Adrenal gland (tissue), 12 donors: Measurements from ENCODE around the gene RGL3. TPM values are rescaled to one million over a fixed set of nuclear protein-coding genes. Genes with fewer than 3 reads are reported as not detected.

Source experiments
- DNase-seq, 7 donors: peaks; one replicate each; pipeline ENCODE4 v3.0.0-alpha.2; 2019 to 2020
- H3K27ac ChIP-seq, 5 donors: fragments of 200-600 bp; sonication (generic) in 4 of 5; 1 replicate in 3 of 5; 2 replicates in 2 of 5; pipeline versions ENCODE4 v1.5.1 to v1.8.0; 2016 to 2020; ENCODE audit warnings: mild to moderate bottlenecking in 1 of 5
- H3K27me3 ChIP-seq: fragments of 200-600 bp; 2 replicates; pipeline ENCODE4 v1.8.0; 2021
- H3K36me3 ChIP-seq, 2 donors: fragments of 200-600 bp; replicated peaks in 1 of 2; 1 replicate in 1 of 2; 2 replicates in 1 of 2; pipeline versions ENCODE4 v1.5.1 to v1.8.0; 2018 to 2022
- H3K4me1 ChIP-seq, 2 donors: fragments of 200-600 bp; replicated peaks in 1 of 2; 1 replicate in 1 of 2; 2 replicates in 1 of 2; pipeline versions ENCODE4 v1.5.1 to v1.8.0; 2018 to 2021
- H3K4me3 ChIP-seq, 4 donors: fragments of 200-600 bp; sonication (generic) in 3 of 4; one replicate each; pipeline ENCODE4 v1.5.1; 2016 to 2018
- H3K9me3 ChIP-seq, 3 donors: fragments of 200-600 bp; sonication (generic) in 1 of 3; replicated peaks in 1 of 3; 1 replicate in 2 of 3; 2 replicates in 1 of 3; pipeline versions ENCODE4 v1.5.1 to v1.8.0; 2016 to 2021
- POLR2A ChIP-seq, 2 donors: fragments of 450-650 bp; IDR thresholded peaks; one replicate each; pipeline ENCODE4 v1.6.1; 2017; ENCODE audit warnings: antibody characterized with exemption in 2 of 2, mild to moderate bottlenecking in 2 of 2, moderate library complexity in 1 of 2
- WGBS, 4 donors: extraction: QIAGEN DNeasy Blood & Tissue Kit in 2 of 4; methylation state at CpG; one replicate each; pipeline versions ENCODE4 v1.1.5 to v1.1.7; 2013 to 2017; 5-methylcytosine and 5-hydroxymethylcytosine counted together
- intact Hi-C, 2 donors: fragments of 100-400 bp; cut with DNase I; formaldehyde crosslinking; loops; one replicate each; pipeline versions ENCODE4 v1.14.1 to v1.15.0; 2022 to 2023
- polyA plus RNA-seq, 3 donors: library from polyadenylated mRNA; stranded (reverse); fragments of 200-250 nt in 2 of 3; fragments of 350-450 nt in 1 of 3; fragmentation: Illumina TruSeq in 1 of 3; extraction: RNeasy Lipid Tissue Mini Kit (QIAGEN cat#74804) in 1 of 3; gene quantifications; one replicate each; pipeline ENCODE4 v1.2.3, GENCODE V29; 2013 to 2014
- total RNA-seq, 9 donors: library from RNA; depleted of rRNA in 4 of 9; stranded (reverse); fragments of >200 nt in 4 of 9; fragments of 120-200 nt in 1 of 9; fragmentation: NEBNext Ultra II Directional in 1 of 9; extraction: Animal tissue kit (Norgen Biotek cat#: 25700) in 1 of 9; gene quantifications; one replicate each; pipeline versions ENCODE4 v1.1.0 to v1.2.4, GENCODE V29; 2013 to 2023
- TF ChIP-seq, protein P1 (sequence below), 6 experiments: fragments of 450-650 bp in 4 of 6; fragments of 200-600 bp in 2 of 6; sonication (generic) in 1 of 6; IDR thresholded peaks; 1 replicate in 5 of 6; 2 replicates in 1 of 6; pipeline versions ENCODE4 v1.5.1 to v1.8.0; 2016 to 2021; ENCODE audit warnings: antibody characterized with exemption in 6 of 6, mild to moderate bottlenecking in 2 of 6, moderate library complexity in 1 of 6
- donor health status: healthy with polysubstance abuse.
- donor health status: Bipolar disorder and iron deficiency.
- donor health status: DM: yes; HTN: yes; CAD: no.
- donor health status: DM: no; HTN: no; CAD: no.
- donor health status: DM: no; HTN: no; CAD: no.
- donor health status: DM: yes; HTN: yes; CAD: no.

RGL3 gene
- total and polyA plus RNA-seq, 12 donors: 10.3 to 207 (median 36.1) TPM

GRCh38 chr19:11365557-11366117 is 53.5 kb downstream of the RGL3 start:
- no peak for DNase-seq
- no peak for TF ChIP-seq POLR2A (IDR thresholded peaks at IDR 0.05)
- TF ChIP-seq, protein P1, sequence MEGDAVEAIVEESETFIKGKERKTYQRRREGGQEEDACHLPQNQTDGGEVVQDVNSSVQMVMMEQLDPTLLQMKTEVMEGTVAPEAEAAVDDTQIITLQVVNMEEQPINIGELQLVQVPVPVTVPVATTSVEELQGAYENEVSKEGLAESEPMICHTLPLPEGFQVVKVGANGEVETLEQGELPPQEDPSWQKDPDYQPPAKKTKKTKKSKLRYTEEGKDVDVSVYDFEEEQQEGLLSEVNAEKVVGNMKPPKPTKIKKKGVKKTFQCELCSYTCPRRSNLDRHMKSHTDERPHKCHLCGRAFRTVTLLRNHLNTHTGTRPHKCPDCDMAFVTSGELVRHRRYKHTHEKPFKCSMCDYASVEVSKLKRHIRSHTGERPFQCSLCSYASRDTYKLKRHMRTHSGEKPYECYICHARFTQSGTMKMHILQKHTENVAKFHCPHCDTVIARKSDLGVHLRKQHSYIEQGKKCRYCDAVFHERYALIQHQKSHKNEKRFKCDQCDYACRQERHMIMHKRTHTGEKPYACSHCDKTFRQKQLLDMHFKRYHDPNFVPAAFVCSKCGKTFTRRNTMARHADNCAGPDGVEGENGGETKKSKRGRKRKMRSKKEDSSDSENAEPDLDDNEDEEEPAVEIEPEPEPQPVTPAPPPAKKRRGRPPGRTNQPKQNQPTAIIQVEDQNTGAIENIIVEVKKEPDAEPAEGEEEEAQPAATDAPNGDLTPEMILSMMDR (IDR thresholded peaks at IDR 0.05): no peak
- Histone ChIP-seq H3K36me3 (peaks cover 0 to 46% of the 10 kb centered on the region in 2 donors), H3K9me3 (no peaks in the 10 kb centered on the region), H3K27ac (no peak overlapping the region), H3K4me1 (no peaks in the 10 kb centered on the region), H3K27me3 (no peaks in the 10 kb centered on the region), H3K4me3 (no peak overlapping the region)
- 59 to 70% (median 63%) methylated on average over 7 of the region's 7 CpGs for WGBS, 4 donors
- intact Hi-C loops: no loop called here

DNA sequence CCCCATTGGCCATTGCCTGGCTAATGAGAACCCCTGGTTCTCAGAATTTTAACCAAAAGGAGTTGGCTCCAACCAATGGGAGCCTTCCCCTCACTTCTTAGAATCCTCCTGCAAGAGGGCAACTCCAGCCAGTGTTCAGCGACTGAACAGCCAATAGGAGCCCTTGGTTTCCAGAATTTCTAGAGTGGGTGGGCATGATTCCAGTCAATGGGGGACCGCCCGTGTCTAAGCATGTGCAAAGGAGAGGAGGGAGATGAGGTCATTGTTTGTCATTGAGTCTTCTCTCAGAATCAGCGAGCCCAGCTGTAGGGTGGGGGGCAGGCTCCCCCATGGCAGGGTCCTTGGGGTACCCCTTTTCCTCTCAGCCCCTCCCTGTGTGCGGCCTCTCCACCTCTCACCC is 54.2 kb downstream of the RGL3 start:
- no peak overlapping the region for H3K27ac ChIP-seq
- H3K36me3 ChIP-seq: peaks cover 0 to 47% of the 10 kb centered on the region in 2 donors

GRCh38 chr19:11364296-11364904 is 54.7 kb downstream of the RGL3 start:
- Histone ChIP-seq H3K4me3 (no peak overlapping the region), H3K27ac (no peak overlapping the region)
- intact Hi-C loops: no loop called here

More for the DNA sequence above, 54.2 kb downstream of the RGL3 start:
- Histone ChIP-seq H3K4me1 (no peaks in the 10 kb centered on the region), H3K27me3 (no peaks in the 10 kb centered on the region), H3K9me3 (no peaks in the 10 kb centered on the region), H3K4me3 (no peak overlapping the region)
- TF ChIP-seq, protein P1 (IDR thresholded peaks at IDR 0.05): no peak
- TF ChIP-seq POLR2A (IDR thresholded peaks at IDR 0.05): no peak
- intact Hi-C loops: no loop called here
- WGBS, 4 donors: 68 to 87% (median 80%) methylated on average over 5 of the region's 5 CpGs
- no peak for DNase-seq

GRCh38 chr19:11363881-11364280 is 55.2 kb downstream of the RGL3 start:
- Histone ChIP-seq H3K36me3 (peaks cover 0 to 55% of the 10 kb centered on the region in 2 donors), H3K4me3 (no peak overlapping the region), H3K4me1 (no peaks in the 10 kb centered on the region), H3K9me3 (no peaks in the 10 kb centered on the region), H3K27me3 (no peaks in the 10 kb centered on the region), H3K27ac (no peak overlapping the region)
- intact Hi-C loops: no loop called here
- DNase-seq: no peak
- TF ChIP-seq POLR2A (IDR thresholded peaks at IDR 0.05): no peak
- TF ChIP-seq, protein P1 (IDR thresholded peaks at IDR 0.05): no peak
- 92 to 93% (median 93%) methylated on average over 5 to 10 of the region's 10 CpGs for WGBS, 4 donors

More at GRCh38 chr19:11364296-11364904, 54.7 kb downstream of the RGL3 start:
- H3K27me3 ChIP-seq: no peaks in the 10 kb centered on the region
- no peak for DNase-seq
- peaks cover 0 to 52% of the 10 kb centered on the region in 2 donors for H3K36me3 ChIP-seq
- WGBS, 4 donors: 89 to 95% (median 92%) methylated on average over 23 to 28 of the region's 28 CpGs
- TF ChIP-seq POLR2A (IDR thresholded peaks at IDR 0.05): no peak
- TF ChIP-seq, protein P1 (IDR thresholded peaks at IDR 0.05): no peak
- no peaks in the 10 kb centered on the region for H3K9me3 ChIP-seq
- no peaks in the 10 kb centered on the region for H3K4me1 ChIP-seq
